Measurements from ENCODE around the gene TXNL4A.

TXNL4A gene

DNA sequence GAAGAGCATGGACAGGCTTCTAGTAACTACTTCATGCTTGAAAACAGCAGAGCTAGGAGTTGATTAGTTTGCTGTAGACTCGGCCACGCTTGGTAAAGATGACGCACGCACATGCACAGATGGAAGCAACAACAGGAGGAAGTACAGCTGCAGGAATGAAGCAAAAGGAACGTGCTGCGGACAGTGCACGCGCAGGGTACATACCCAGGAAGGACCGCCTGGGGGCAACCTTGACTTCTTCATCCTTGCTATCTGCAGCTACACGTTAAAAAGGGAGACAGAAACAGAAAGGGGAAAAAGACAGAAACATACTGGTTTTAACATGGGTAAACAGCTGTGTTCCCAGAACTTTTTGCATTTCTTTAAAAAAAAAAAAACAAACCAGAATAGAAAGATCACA, 54.6 kb downstream of the TXNL4A start:
- DNase-seq = no peak

DNA sequence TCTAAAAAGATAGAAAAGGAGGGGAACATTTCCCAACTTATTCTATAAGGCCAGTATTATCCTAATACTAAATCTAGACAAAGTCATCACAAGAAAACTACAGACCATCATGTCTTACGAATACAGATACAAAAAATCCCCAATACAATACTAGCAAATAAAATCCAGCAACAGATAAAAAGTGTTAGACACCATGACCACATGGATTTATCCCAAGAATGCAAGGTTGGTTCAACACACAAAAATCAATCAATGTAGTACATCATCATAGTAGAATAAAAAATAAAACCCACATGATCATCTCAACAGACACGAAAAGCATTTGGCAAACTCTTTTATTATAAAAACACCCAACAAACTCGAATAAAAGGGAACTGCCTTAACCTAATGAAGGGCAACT, 55.5 kb downstream of the TXNL4A start:
- DNase-seq = no peak

DNA sequence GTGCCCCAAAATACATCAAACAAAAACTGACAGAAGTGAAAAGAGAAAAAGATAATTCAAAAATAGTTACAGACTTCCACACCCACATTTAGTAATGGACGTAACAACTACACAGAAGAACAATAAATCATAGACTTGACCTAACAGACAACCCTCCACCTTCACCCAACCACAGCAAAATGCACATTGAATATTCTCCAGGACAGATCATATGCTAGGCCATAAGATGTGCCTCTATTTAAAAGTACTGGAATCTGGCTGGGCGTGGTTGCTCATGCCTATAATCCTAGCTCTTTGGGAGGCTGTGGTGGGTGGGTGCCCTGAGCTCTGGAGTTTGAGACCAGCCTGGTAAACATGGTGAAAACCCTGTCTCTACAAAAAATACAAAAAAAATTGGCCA, 56.9 kb downstream of the TXNL4A start:
- no peak for DNase-seq

DNA sequence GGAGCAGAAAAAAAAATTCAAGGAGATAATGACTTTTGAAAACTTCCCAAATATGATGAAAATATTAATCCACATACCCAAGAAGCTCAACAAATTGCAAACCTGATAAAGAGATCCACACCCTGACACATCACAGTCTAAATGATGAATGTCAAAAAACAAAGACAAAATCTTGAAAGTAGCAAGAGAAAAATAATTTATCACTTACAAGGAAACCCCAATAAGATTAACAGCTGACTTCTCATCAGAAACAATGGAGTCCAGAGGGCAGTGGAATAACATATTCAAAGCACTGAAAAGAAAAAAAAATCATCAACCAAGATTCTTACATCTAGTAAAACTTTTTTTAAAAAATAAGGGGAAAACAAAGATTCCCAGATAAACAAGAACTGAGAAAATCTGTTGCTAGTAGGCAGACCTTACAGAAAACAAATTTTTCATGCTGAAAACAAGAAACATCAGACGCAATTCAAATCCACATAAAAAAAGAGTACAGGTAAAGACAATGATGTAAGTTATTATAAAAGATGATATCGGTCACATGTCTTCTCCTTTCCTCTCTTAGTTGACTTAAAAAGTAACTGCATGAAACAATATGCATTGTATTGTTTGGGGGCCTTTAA, 58.2 kb downstream of the TXNL4A start:
- DNase-seq = no peak

DNA sequence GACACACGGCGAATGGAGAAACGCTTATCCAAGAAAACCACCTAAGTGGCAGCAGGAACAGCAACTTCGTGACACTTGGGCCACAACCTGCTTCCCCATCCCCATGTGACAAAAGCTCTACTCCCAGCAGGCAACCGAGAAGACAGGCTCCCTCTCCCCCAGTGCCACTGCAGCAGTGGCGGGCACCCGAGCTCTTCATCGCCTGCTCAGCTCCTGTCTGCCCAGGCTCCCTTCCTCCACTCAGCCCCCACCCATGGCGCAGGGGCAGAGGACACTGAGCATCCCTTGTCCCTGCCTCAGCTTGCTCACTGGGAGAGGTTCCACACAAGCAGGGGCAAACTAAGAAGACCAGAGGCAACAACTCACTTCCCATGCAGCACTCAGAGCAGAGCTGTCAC, 59.8 kb downstream of the TXNL4A start:
- no peak for DNase-seq

DNA sequence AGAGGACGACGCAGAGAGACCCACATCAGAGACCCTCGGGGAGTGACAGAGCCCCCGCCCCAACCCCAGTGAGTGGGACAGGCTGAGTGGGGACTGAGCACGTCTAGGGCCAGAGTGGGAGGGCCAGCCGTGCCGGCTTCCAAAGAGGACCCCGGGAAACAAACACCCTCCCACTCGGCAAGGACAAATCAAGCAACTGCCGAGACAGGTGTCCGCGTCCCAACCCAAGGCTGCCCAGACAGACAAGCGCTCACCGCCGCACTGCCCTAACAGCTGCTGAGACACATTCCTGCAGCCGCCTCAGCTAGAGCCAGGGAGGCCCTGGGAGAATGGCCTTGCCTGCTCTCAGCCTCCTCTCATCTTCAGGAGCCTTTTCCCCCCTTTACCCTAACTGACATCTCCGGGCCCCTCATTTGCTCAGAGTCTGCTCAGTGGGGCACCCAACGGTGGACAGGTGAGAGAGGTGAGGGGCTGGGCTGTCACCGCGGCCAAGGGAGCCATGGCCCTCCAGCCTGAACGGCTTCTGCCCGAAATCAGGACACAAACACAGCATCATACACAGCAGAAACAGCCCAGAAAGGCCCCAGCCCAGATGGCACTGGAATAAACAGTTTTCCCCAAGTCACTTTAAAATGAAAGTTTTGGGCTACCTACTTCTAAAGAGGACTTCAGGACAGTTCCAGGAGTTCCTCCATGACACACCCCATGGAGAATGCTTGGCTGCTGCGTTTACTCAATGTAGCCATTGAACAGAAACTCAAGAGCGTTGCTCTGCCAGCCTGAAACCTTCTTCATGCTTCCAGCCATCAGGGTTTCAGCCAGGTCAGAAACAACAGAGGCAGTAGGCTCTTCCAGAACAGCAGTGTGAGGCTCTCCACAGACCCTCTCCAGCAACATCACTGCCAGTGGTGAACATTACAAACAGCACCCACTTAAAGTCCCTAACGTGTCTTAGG, 60.5 kb downstream of the TXNL4A start:
- peak; percentile 10 for DNase-seq

DNA sequence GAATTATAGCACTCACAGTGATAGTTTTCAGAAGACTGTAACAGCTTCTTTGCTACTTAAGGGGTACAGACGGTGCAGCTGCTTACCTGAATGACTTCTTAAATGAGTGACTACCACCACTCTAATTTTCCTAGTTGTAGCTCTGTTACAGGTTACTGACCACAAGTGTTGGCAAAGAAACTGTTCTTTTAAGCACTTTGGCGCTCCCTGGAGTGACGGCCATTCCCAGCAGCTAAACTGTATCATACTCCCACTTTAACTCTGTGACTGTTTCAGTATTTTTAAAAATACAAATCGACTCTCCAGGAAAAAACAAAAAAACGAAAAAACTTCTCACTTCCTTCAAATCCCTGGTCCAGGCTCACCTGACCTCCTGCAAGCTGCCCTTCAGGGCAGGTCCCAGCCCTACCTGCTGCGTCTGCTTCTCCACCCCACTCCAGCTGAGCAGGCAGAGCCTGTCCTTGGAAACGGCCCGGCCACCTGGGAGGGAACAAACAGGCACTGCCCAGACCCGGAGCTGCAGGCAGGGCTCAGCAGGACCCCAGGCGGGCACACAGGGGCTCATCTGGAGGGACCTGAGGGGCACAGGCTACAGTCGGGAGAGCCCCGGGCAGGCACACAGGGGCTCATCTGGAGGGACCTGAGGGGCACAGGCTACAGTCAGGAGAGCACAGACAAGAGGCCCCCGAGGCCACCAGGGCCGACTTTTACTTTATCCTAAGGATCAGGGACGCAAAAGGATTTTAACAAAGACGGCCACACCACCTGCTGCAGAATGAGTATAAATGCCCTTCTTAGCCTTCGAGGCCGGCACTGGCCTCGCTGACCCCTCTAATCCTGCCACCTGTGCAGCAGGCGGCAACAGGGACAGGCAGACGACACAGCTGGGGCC, 61.4 kb downstream of the TXNL4A start:
- peak; percentile 4 for DNase-seq

DNA sequence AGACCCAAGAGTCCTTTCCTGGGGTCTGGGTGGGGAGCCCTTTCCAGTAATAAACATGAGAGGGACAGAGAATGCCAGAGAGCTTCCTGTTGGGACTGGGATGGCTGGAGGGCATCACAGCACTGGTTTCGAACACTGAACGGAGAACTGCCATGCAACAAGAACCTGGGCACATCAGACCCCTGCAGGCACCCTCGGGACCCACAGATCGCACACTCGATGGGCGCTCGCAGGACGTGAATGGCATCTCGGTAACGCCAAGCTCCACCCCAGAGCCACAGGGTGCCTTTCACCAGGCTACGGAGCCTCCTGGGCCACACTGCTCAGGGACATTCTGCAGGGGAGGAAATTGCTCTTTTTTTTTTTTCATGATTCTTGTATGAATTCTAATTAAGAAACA, 62.1 kb downstream of the TXNL4A start:
- peak; percentile 14 for DNase-seq

DNA sequence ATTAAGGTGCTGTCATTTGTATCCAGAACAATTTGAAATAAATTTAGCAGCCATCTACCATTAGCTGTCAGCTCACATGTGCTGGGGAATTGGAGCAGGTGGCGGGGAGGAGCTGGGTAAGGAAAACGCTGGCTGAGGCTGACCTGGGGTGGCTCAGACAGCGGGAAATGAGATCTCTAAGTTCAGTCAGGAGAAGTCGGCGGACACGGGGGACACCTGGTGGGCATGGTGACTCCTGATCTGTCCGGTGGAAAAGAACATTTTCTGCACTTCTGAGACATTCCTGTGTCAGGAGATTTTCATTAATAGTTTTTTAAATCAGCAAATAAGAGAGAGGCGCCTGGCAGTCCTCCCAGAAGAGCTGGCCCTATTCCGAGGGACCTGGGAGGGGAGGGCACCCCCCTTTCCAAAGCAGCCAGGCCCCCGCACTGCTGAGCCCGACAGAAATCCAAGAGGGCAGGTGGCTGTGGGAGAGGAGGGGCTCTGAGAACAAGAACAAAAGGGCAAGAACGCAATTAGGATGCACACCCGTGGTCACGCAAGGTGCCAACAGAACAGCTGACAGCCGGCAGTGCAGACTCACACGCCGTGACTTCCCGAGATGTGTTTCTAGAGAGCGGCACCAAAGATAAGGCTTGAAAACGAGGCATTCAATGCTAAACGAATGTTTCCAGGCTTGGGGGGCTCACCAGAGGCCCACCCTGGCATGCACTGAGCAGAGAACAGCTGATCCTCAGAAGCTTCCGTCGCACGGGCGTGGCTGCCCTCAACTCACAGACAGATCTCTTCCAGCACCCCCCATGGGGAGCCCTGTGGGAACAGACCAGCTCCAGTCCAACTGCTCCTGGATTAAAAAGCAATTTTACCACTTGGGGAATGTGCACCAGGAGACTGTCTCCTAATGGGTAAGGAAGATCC, 63.3 kb downstream of the TXNL4A start:
- DNase-seq = peak; percentile 6

DNA sequence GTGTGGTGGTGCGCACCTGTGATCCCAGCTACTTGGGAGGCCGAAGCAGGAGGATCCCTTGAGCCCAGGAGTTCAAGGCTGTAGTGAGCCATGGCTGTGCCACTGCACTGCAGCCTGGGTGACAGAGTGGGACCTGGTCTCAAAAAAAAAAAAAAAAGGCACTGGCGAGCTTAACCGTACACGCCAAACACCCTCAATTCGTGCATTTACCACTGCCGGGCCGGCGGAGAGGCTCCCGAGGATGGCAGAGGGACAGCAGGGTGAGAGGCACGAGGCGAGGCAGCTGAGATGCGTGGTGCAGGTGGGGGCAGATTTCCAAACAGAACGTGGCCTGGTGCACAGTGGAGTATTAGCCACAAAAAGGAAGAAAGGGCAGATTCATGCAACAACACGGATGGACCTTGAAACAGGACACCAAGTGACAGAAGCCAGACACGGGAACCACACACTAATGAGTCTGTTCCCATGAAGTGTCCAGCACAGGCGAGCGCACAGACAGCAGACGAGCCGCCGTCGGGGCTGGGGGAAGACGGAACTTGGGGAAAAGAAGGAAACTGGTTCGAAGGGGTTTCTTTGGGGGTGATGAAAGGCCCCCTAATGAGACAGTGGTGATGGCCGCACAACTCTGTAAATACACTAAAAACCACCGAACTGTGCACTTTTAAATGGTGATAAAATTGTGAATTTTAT, 64.3 kb downstream of the TXNL4A start:
- DNase-seq = peak; percentile 8

DNA sequence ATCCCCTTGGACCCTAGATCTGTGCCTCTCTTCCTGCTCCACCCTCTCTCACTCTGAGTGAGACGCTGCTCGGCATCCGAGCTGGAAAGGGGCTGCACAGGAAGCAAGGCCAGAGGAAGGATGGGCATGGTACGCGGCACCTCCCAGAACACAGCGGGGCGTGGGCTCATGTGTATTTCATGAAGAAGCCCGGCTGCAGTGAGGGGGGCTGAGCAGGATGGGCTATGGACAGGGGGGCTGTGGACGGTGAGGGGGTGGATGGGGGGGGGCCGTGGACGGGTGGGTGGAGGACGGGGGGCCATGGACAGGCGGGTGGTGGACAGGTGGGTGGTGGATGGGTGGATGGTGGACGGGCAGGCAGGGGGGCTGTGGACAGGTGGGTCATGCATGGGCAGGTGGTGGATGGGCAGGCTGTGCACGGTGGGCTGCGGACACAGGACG, 65.4 kb downstream of the TXNL4A start:
- peak; percentile 11 for DNase-seq

DNA sequence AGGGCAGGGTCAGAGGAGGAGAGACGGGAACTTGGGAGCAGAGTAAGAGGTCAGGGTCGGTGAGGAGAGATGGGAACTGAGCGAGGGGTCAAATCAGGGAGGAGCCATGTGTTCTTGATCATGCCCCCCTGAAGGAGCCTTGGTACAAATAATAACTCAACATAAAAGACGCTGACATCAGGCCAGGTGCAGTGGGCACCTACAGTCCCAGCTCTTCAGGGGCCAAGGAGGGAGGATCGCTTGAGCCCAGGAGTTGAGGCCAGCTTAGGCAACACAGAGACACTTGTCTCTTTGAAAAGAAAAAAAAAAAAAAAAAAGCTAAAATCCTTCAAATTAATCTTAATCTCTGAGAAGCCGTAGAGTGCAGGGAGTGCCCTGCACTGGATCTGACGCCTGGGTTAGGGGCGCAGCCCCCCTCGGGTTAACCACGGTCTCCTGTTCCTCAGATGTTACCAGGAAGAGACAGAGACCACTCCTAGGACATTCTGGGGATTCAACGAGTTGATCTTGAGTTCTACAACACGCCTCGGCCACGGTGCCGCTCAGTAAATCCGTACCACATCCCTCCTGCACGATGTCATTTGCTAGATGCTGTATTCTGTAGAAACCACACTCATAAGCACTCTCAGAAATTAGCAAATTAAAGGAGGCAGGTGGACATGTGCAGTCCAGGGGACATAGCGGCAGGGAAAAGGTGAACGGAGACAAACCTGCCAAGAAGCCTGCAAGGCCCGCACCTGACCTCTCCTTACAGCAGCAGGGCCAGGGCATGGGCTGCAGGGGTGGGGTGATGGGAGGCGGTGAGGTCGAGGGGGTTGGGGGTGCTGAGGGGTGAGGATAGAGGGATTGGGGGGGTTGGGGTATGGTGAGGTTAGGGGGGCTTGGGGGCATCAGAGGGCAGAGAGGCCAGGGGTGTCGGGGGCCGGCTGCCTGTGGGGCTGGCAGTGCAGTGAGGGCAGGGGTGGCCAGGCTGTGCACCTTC, 66.1 kb downstream of the TXNL4A start:
- DNase-seq = peak; percentile 13
